ENCODE measurements around the gene GRAMD4.

DNA sequence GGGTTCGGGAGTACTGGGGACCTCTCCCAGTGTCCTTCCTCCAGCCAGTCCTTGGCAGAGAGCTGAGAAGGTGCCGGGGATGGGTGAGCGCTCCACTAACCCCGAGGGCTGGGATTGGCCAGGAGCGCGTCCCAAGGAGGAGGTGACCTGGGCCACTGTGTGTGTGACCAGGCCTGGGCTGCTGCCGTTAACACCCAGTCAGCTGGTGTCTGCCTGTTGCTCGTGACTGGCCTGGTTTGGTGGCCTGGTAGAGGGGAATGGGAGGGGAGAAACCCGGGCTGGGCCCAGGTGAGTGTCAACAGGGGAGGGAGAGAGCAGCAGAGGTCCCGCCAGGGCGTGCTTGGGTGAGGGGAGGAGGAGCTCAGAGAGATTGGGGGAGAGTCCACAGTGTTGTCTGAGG lies 29.9 kb upstream of the GRAMD4 start:
- TF ChIP-seq, protein P1, sequence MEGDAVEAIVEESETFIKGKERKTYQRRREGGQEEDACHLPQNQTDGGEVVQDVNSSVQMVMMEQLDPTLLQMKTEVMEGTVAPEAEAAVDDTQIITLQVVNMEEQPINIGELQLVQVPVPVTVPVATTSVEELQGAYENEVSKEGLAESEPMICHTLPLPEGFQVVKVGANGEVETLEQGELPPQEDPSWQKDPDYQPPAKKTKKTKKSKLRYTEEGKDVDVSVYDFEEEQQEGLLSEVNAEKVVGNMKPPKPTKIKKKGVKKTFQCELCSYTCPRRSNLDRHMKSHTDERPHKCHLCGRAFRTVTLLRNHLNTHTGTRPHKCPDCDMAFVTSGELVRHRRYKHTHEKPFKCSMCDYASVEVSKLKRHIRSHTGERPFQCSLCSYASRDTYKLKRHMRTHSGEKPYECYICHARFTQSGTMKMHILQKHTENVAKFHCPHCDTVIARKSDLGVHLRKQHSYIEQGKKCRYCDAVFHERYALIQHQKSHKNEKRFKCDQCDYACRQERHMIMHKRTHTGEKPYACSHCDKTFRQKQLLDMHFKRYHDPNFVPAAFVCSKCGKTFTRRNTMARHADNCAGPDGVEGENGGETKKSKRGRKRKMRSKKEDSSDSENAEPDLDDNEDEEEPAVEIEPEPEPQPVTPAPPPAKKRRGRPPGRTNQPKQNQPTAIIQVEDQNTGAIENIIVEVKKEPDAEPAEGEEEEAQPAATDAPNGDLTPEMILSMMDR (IDR thresholded peaks at IDR 0.05; ENCODE audit: low read length) = no peak
- no peak for TF ChIP-seq EZH2phosphoT487 (IDR thresholded peaks at IDR 0.05; ENCODE audit: low read length)

Data from MM.1S (cell line).